Effector CD8-positive, alpha-beta T cell (primary cell): ENCODE data around the gene VPS8.

Source experiments
- DNase-seq: peaks from one replicate; lab custom pipeline; 2025; lab: John Stamatoyannopoulos, UW

The VPS8 gene

GRCh38 chr3:185090811-185091210 lies 278.8 kb downstream of the VPS8 start:
- no peak for DNase-seq

GRCh38 chr3:185093116-185093515 lies 281.1 kb downstream of the VPS8 start:
- no peak for DNase-seq

- DNase-seq: no peak
These were observed 282.7 kb downstream of the VPS8 start for GRCh38 chr3:185094697-185095096.
